ENCODE data around the gene TBC1D5.

GRCh38 chr3:17686613-17687012 is 55.8 kb downstream of the TBC1D5 start:
- TF ChIP-seq POLR2A (IDR thresholded peaks at IDR 0.05): no peak
- no peak for TF ChIP-seq POLR2AphosphoS5 (IDR thresholded peaks at IDR 0.05; ENCODE audit: insufficient read depth in 1 of 2, low read depth in 1 of 2)
- TF ChIP-seq CTCF (IDR thresholded peaks at IDR 0.05): no peak

All from vagina (tissue), 2 donors.